HG02763 (cell line): ENCODE data around the gene IL17REL.
"Not testable (repeated sequence)": the region's sequence is repeated elsewhere in the genome, so short reads cannot be mapped to it uniquely, and the experiment has no call there.

ENCODE experiments used
- ATAC-seq: cut with Tn5 transposase; IDR thresholded peaks from one replicate; pipeline ENCODE4 v1.9.1; 2021; ENCODE audit warnings: mild to moderate bottlenecking, moderate library complexity; ENCODE audit not compliant: unreplicated experiment

IL17REL gene

GRCh38 chr22:49993649-49994360, 18.8 kb downstream of the IL17REL start:
- ATAC-seq = no peak

GRCh38 chr22:49992921-49993648, 19.5 kb downstream of the IL17REL start:
- ATAC-seq = no peak

GRCh38 chr22:49991907-49992533, 20.5 kb downstream of the IL17REL start:
- no peak for ATAC-seq

- no peak for ATAC-seq
These were observed 21.4 kb downstream of the IL17REL start for GRCh38 chr22:49991167-49991566.

- ATAC-seq = not testable (repeated sequence)
These were observed 22.7 kb downstream of the IL17REL start for GRCh38 chr22:49989826-49990225.

GRCh38 chr22:49986325-49986724, 26.2 kb downstream of the IL17REL start:
- ATAC-seq = no peak

GRCh38 chr22:49983148-49984042, 29.2 kb downstream of the IL17REL start:
- ATAC-seq = no peak

GRCh38 chr22:49981799-49982198, 30.8 kb downstream of the IL17REL start:
- ATAC-seq = not testable (repeated sequence)

- no peak for ATAC-seq
These were observed 32.8 kb downstream of the IL17REL start for GRCh38 chr22:49979587-49980264.

GRCh38 chr22:49977578-49977977, 35.0 kb downstream of the IL17REL start:
- ATAC-seq = no peak

- ATAC-seq = no peak
These were observed 36.0 kb downstream of the IL17REL start for GRCh38 chr22:49976439-49977175.

GRCh38 chr22:49975543-49976389, 36.8 kb downstream of the IL17REL start:
- ATAC-seq = no peak

- ATAC-seq = no peak
These were observed 39.3 kb downstream of the IL17REL start for GRCh38 chr22:49973018-49973961.

GRCh38 chr22:49972163-49973017, 40.2 kb downstream of the IL17REL start:
- ATAC-seq = no peak

GRCh38 chr22:49971232-49972162, 41.1 kb downstream of the IL17REL start:
- ATAC-seq = peak; percentile 27
